ENCODE results near the gene PKHD1.

DNA sequence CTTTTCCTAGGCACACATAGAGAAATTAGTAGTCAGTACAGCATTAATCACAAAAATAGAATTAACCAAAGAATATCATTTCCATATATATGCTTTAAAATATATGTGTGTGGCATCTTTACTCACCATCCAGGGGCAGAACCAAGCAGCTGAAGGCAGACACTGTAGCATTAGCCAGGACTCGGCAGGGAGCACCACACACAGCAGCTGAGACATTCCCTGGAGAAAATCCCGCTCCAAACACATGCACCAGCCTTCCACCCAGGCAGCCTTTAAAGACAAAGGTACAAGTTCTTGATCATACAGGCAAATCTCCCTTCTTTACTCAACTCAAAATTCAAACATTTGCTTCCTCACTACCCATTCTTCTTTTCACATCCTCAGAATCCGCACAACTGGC lies 64.7 kb downstream of the PKHD1 start:
- TF ChIP-seq EZH2 (IDR thresholded peaks at IDR 0.05): no peak
- no peak for TF ChIP-seq POLR2AphosphoS5 (IDR thresholded peaks at IDR 0.05; ENCODE audit: borderline replicate concordance, low read depth, low read length)

Measured in SK-N-MC (cell line).